Body of pancreas (tissue), 4 donors: Measurements from ENCODE around the gene PEX11B. TPM values are rescaled to one million over a fixed set of nuclear protein-coding genes. Genes with fewer than 3 reads are reported as not detected.
A peak's percentile ranks its signal among the peaks of the same experiment; 100 is the strongest.

ENCODE experiments used
- ATAC-seq: fragments of 150-250 bp; one replicate; pipeline ENCODE4 v1.9.1; 2016
- DNase-seq, 4 donors: peaks; one replicate each; pipeline ENCODE4 v3.0.0-alpha.2; 2019
- H3K27ac ChIP-seq, 4 donors: fragments of 200-600 bp; sonication (generic); 1 replicate in 3 of 4; 2 replicates in 1 of 4; pipeline versions ENCODE4 v1.5.1 to v1.6.1; 2016 to 2019; ENCODE audit warnings: mild to moderate bottlenecking in 1 of 4, mixed read lengths in 1 of 4, moderate library complexity in 1 of 4
- H3K27me3 ChIP-seq, 2 donors: fragments of 200-600 bp; sonication (generic); one replicate each; pipeline ENCODE4 v1.6.0; 2016; ENCODE audit warnings: mild to moderate bottlenecking in 1 of 2
- H3K36me3 ChIP-seq, 2 donors: fragments of 200-600 bp; sonication (generic); replicated peaks in 1 of 2; 2 replicates each; pipeline ENCODE4 v1.5.1; 2016; ENCODE audit warnings: low read depth in 2 of 2; ENCODE audit not compliant: insufficient read depth in 1 of 2
- H3K4me1 ChIP-seq: fragments of 200-600 bp; sonication (generic); one replicate; pipeline ENCODE4 v1.6.0; 2016
- H3K4me3 ChIP-seq, 2 donors: fragments of 200-600 bp; sonication (generic); 1 replicate in 1 of 2; 2 replicates in 1 of 2; pipeline ENCODE4 v1.5.1; 2016 to 2019
- H3K9me3 ChIP-seq, 3 donors: fragments of 200-600 bp; sonication (generic); 1 replicate in 2 of 3; 2 replicates in 1 of 3; pipeline ENCODE4 v1.5.1; 2016
- POLR2A ChIP-seq, 3 donors: fragments of 450-650 bp; IDR thresholded peaks; one replicate each; pipeline ENCODE4 v1.6.1; 2016; ENCODE audit warnings: antibody characterized with exemption in 3 of 3, mild to moderate bottlenecking in 2 of 3
- WGBS, 2 donors: methylation state at CpG; one replicate each; pipeline ENCODE4 v1.1.5; 2017; 5-methylcytosine and 5-hydroxymethylcytosine counted together
- intact Hi-C: fragments of 100-400 bp; cut with DNase I; formaldehyde crosslinking; loops from one replicate; pipeline ENCODE4 v1.15.1; 2023
- total RNA-seq, 2 donors: library from RNA; depleted of rRNA; stranded (reverse); fragments of >200 nt; gene quantifications; one replicate each; pipeline ENCODE4 v1.1.0, GENCODE V29; 2016
- TF ChIP-seq, protein P1 (sequence below), 7 experiments: fragments of 450-650 bp in 4 of 7; fragments of 200-600 bp in 3 of 7; sonication (generic) in 3 of 7; IDR thresholded peaks; one replicate each; pipeline ENCODE4 v1.5.1; 2016 to 2019; ENCODE audit warnings: antibody characterized with exemption in 7 of 7

Gene PEX11B
- total RNA-seq, 2 donors from 2014 or later: 10.5 to 11.4 TPM

DNA sequence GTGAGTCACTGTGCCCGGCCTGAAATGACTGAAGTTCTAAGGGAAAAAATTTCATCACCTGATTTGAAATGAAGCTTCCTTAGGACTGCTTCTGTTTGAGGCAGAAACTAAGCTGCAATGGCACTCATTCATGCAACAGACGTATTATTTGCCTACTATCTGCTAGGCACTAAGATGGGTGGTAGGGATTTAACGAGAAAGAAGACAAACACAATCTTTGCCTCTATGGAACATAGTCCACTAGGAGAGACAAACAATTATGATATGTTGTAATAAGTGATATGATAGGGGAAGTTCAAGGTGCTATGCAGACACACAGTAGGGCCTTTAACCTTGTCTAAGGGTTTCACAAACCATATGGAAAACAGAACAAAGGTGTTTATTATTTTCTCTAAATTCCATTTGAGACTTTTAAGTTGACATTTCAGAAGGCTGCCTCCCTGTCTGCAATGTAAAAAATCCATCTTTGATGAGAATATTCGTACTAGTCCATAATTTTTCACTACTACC, 28.0 kb upstream of the PEX11B start:
- H3K9me3 ChIP-seq: no peaks in the 10 kb centered on the region
- H3K27ac ChIP-seq: no peak overlapping the region
- H3K36me3 ChIP-seq: no peaks in the 10 kb centered on the region
- H3K27me3 ChIP-seq: no peaks in the 10 kb centered on the region
- no peak overlapping the region for H3K4me3 ChIP-seq
- intact Hi-C loops: no loop called here
- H3K4me1 ChIP-seq: no peaks in the 10 kb centered on the region
- DNase-seq (no peak), ATAC-seq (no peak)
- no peak for TF ChIP-seq POLR2A (IDR thresholded peaks at IDR 0.05)
- TF ChIP-seq, protein P1, sequence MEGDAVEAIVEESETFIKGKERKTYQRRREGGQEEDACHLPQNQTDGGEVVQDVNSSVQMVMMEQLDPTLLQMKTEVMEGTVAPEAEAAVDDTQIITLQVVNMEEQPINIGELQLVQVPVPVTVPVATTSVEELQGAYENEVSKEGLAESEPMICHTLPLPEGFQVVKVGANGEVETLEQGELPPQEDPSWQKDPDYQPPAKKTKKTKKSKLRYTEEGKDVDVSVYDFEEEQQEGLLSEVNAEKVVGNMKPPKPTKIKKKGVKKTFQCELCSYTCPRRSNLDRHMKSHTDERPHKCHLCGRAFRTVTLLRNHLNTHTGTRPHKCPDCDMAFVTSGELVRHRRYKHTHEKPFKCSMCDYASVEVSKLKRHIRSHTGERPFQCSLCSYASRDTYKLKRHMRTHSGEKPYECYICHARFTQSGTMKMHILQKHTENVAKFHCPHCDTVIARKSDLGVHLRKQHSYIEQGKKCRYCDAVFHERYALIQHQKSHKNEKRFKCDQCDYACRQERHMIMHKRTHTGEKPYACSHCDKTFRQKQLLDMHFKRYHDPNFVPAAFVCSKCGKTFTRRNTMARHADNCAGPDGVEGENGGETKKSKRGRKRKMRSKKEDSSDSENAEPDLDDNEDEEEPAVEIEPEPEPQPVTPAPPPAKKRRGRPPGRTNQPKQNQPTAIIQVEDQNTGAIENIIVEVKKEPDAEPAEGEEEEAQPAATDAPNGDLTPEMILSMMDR (IDR thresholded peaks at IDR 0.05): no peak
- WGBS, 2 donors: 88 to 91% methylated on average over 4 of the region's 4 CpGs

DNA sequence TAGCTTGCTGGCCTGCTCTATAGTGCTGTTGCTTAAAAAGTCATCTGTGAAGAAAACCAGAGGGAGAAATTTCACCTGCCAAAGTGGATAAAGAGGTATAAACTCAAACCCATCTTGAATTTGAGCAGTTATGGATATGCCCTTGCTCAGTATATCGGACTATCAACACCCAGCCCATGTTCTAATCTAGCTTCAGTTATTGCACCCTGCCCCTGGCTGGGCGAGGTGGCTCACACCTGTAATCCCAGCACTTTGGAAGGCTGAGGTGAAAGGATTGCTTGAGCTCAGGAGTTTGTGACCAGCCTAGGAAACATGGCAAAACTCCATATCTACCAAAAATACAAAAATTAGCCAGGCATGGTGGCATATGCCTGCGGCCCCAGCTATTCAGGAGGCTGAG, 26.0 kb upstream of the PEX11B start:
- no peak for ATAC-seq
- Histone ChIP-seq H3K4me3 (no peak overlapping the region), H3K9me3 (no peaks in the 10 kb centered on the region), H3K27me3 (no peaks in the 10 kb centered on the region), H3K27ac (no peak overlapping the region), H3K4me1 (no peaks in the 10 kb centered on the region), H3K36me3 (no peaks in the 10 kb centered on the region)
- TF ChIP-seq, protein P1 (IDR thresholded peaks at IDR 0.05): no peak
- TF ChIP-seq POLR2A (IDR thresholded peaks at IDR 0.05): no peak
- WGBS, 2 donors: 90 to 100% methylated on average over 2 to 3 of the region's 3 CpGs
- intact Hi-C loops: no loop called here
- no peak for DNase-seq

DNA sequence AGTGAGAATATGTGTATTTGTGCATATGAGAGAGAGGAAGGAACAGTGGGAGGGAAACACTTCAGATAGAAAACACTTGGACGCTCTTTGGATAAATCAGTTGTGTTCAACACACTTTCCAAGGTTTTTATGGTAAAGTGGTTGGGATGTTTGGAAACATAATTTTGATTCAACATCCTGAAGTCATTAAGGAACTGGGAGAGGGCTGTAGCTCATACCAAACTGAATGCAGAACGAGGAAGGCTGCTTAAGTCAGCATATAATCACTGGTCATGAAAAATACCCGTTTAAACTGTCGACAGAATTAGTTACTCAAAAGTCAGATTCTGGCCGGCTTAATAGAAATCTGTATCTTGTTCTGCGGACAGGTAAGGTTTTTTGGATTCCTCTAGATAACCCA, 24.4 kb upstream of the PEX11B start:
- DNase-seq: no peak
- TF ChIP-seq, protein P1 (IDR thresholded peaks at IDR 0.05): no peak
- no peak for TF ChIP-seq POLR2A (IDR thresholded peaks at IDR 0.05)

DNA sequence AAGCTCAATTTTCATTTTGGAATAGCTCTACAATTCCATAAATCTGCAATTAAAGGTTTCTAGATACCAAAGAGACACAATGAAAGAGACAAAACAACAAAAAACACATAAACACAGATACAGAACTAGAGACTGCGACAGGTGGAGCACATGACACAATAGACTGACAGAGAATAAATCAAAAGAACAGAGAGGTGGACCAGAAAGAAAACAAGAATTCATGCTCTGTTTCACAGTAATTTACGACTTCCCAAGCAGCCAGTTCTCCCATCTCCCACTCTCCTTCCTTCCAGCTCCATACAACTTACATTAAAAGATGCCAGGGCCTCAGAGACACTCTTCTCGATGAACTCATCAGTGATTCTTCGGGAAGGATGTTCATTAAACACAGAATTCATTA, 23.9 kb upstream of the PEX11B start:
- H3K9me3 ChIP-seq: no peaks in the 10 kb centered on the region
- no peak overlapping the region for H3K4me3 ChIP-seq
- H3K4me1 ChIP-seq: no peaks in the 10 kb centered on the region
- H3K27me3 ChIP-seq: no peaks in the 10 kb centered on the region
- no peak for TF ChIP-seq POLR2A (IDR thresholded peaks at IDR 0.05)
- TF ChIP-seq, protein P1 (IDR thresholded peaks at IDR 0.05): no peak
- no peaks in the 10 kb centered on the region for H3K36me3 ChIP-seq
- intact Hi-C loops: no loop called here
- WGBS, 2 donors: 86 to 89% methylated on average over 4 of the region's 4 CpGs
- ATAC-seq (no peak), DNase-seq (no peak)
- H3K27ac ChIP-seq: no peak overlapping the region

More for the DNA sequence above, 24.4 kb upstream of the PEX11B start:
- no peak overlapping the region for H3K27ac ChIP-seq
- WGBS, 2 donors: 76 to 80% methylated on average over 6 of the region's 6 CpGs
- no peak for ATAC-seq
- H3K27me3 ChIP-seq: no peaks in the 10 kb centered on the region
- intact Hi-C loops: no loop called here
- H3K4me3 ChIP-seq: no peak overlapping the region
- no peaks in the 10 kb centered on the region for H3K36me3 ChIP-seq
- no peaks in the 10 kb centered on the region for H3K9me3 ChIP-seq
- no peaks in the 10 kb centered on the region for H3K4me1 ChIP-seq

DNA sequence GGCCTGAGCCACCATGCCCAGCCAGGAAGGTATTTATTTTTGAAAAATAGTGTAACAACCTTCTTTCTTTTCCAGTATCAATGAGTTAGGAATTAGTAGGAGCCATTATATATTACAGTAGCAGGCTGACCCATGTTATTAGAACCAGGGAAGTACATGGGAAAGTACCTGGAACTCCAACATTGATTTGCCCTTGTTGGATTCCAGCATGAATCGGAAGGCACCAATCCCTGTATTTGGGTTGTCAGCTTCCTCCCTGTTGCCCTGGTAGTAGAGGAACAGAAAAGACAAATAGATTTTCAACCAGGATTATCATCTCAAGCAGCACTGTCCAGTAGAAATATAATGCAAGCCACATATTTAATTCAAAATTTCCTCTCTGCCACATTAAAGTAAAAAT, 18.9 kb upstream of the PEX11B start:
- ATAC-seq (peak; percentile 45), DNase-seq (no peak)
- no peaks in the 10 kb centered on the region for H3K4me1 ChIP-seq
- H3K27me3 ChIP-seq: no peaks in the 10 kb centered on the region
- no peak overlapping the region for H3K4me3 ChIP-seq
- no peak for TF ChIP-seq POLR2A (IDR thresholded peaks at IDR 0.05)
- TF ChIP-seq, protein P1 (IDR thresholded peaks at IDR 0.05): no peak
- 50 to 63% methylated on average over 1 of the region's 1 CpG for WGBS, 2 donors
- no peaks in the 10 kb centered on the region for H3K36me3 ChIP-seq
- peak overlapping the region in 1 of 4 donors; percentile 49 for H3K27ac ChIP-seq
- intact Hi-C loops: no loop called here
- no peaks in the 10 kb centered on the region for H3K9me3 ChIP-seq
